KMS-11 (cell line): Measurements from ENCODE around the gene KIF26A.

Experiments
- H2AFZ ChIP-seq: fragments of 200-600 bp; sonication (generic); 2 replicates; pipeline ENCODE4 v1.6.1; 2016; ENCODE audit warnings: antibody characterized with exemption, mixed run types, low read depth
- H3K27ac ChIP-seq: fragments of 200-600 bp; sonication (generic); 2 replicates; pipeline ENCODE4 v1.6.1; 2016; ENCODE audit warnings: mild to moderate bottlenecking, mixed run types
- H3K27me3 ChIP-seq: fragments of 200-600 bp; sonication (generic); 2 replicates; pipeline ENCODE4 v1.6.1; 2017; ENCODE audit warnings: mild to moderate bottlenecking, low read depth, mixed run types, moderate library complexity; ENCODE audit not compliant: insufficient read depth
- H3K36me3 ChIP-seq: fragments of 200-600 bp; sonication (generic); 2 replicates; pipeline ENCODE4 v1.6.1; 2017; ENCODE audit warnings: mild to moderate bottlenecking, mixed run types; ENCODE audit not compliant: insufficient read depth
- H3K4me1 ChIP-seq: fragments of 200-600 bp; sonication (generic); 2 replicates; pipeline ENCODE4 v1.6.1; 2016; ENCODE audit warnings: mild to moderate bottlenecking, low read depth, mixed run types; ENCODE audit not compliant: poor library complexity, severe bottlenecking
- H3K4me2 ChIP-seq: fragments of 200-600 bp; sonication (generic); 2 replicates; pipeline ENCODE4 v1.7.0; 2016; ENCODE audit warnings: mild to moderate bottlenecking, mixed run types
- H3K4me3 ChIP-seq: fragments of 200-600 bp; sonication (generic); IDR thresholded peaks from 2 replicates; pipeline ENCODE4 v1.6.1; 2017; ENCODE audit warnings: low read depth, low read length, mixed read lengths; ENCODE audit not compliant: insufficient read depth
- H3K79me2 ChIP-seq: fragments of 200-600 bp; sonication (generic); 2 replicates; pipeline ENCODE4 v1.6.1; 2016; ENCODE audit warnings: low read depth, mixed run types; ENCODE audit not compliant: insufficient read depth
- H3K9ac ChIP-seq: fragments of 200-600 bp; sonication (generic); 2 replicates; pipeline ENCODE4 v1.6.1; 2016; ENCODE audit warnings: mild to moderate bottlenecking, mixed run types
- H4K20me1 ChIP-seq: fragments of 200-600 bp; sonication (generic); 2 replicates; pipeline ENCODE4 v1.6.1; 2016; ENCODE audit warnings: mild to moderate bottlenecking, mixed run types; ENCODE audit not compliant: insufficient read depth
- TF ChIP-seq, protein P1 (sequence below): fragments of 200-600 bp; sonication (generic); conservative IDR thresholded peaks from 2 replicates; pipeline ENCODE4 v1.6.1; 2017; ENCODE audit warnings: low read depth, mild to moderate bottlenecking, antibody characterized with exemption, low read length, moderate library complexity, mixed read lengths

The KIF26A gene

GRCh38 chr14:104176611-104177010, 38.2 kb downstream of the KIF26A start:
- H3K27me3 ChIP-seq = peaks cover 6% of the 10 kb centered on the region; the same call in 1 of the 2 replicates
- H3K4me3 ChIP-seq = no peak overlapping the region
- TF ChIP-seq, protein P1, sequence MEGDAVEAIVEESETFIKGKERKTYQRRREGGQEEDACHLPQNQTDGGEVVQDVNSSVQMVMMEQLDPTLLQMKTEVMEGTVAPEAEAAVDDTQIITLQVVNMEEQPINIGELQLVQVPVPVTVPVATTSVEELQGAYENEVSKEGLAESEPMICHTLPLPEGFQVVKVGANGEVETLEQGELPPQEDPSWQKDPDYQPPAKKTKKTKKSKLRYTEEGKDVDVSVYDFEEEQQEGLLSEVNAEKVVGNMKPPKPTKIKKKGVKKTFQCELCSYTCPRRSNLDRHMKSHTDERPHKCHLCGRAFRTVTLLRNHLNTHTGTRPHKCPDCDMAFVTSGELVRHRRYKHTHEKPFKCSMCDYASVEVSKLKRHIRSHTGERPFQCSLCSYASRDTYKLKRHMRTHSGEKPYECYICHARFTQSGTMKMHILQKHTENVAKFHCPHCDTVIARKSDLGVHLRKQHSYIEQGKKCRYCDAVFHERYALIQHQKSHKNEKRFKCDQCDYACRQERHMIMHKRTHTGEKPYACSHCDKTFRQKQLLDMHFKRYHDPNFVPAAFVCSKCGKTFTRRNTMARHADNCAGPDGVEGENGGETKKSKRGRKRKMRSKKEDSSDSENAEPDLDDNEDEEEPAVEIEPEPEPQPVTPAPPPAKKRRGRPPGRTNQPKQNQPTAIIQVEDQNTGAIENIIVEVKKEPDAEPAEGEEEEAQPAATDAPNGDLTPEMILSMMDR = no peak
- H2AFZ ChIP-seq = no peak overlapping the region
- no peaks in the 10 kb centered on the region for H4K20me1 ChIP-seq
- no peaks in the 10 kb centered on the region for H3K79me2 ChIP-seq
- no peaks in the 10 kb centered on the region for H3K36me3 ChIP-seq
- H3K4me2 ChIP-seq = no peak overlapping the region
- no peak overlapping the region for H3K9ac ChIP-seq
- H3K4me1 ChIP-seq = no peaks in the 10 kb centered on the region
- H3K27ac ChIP-seq = no peak overlapping the region

- H3K27ac ChIP-seq = no peak overlapping the region
- H3K27me3 ChIP-seq = peaks cover 8% of the 10 kb centered on the region; the same call in 1 of the 2 replicates
- H3K79me2 ChIP-seq = no peaks in the 10 kb centered on the region
- no peaks in the 10 kb centered on the region for H3K36me3 ChIP-seq
- H3K4me2 ChIP-seq = no peak overlapping the region
- TF ChIP-seq, protein P1 = no peak
- no peaks in the 10 kb centered on the region for H3K4me1 ChIP-seq
- no peak overlapping the region for H2AFZ ChIP-seq
- H3K9ac ChIP-seq = no peak overlapping the region
- H4K20me1 ChIP-seq = no peaks in the 10 kb centered on the region
- no peak overlapping the region for H3K4me3 ChIP-seq
Observed at GRCh38 chr14:104177411-104177810, 39.0 kb downstream of the KIF26A start.

- Histone ChIP-seq H4K20me1 (no peaks in the 10 kb centered on the region), H3K79me2 (no peaks in the 10 kb centered on the region), H2AFZ (no peak overlapping the region), H3K4me1 (no peaks in the 10 kb centered on the region), H3K4me2 (no peak overlapping the region), H3K9ac (no peak overlapping the region), H3K4me3 (no peak overlapping the region), H3K27me3 (peaks cover 8% of the 10 kb centered on the region; the same call in 1 of the 2 replicates), H3K27ac (no peak overlapping the region), H3K36me3 (no peaks in the 10 kb centered on the region)
- TF ChIP-seq, protein P1 = no peak
Observed at GRCh38 chr14:104178279-104178678, 39.9 kb downstream of the KIF26A start.

DNA sequence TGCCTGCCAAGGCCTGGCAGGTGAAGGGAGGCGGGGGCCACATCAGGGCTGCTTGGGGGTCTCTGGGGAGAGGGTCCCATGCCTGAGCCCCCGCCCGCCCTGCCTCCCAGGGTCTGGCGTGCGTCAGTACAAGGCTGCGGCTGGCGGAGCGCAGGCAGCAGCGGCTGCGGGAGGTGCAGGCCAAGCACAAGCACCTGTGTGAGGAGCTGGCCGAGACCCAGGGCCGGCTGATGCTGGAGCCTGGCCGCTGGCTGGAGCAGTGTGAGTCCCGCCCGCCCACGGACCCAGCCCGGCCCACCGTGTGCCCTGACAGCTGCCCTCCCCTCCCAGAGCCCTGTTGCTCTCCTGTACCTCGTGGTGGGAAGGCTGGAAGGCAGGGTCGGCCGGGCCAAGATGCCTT, 40.7 kb downstream of the KIF26A start:
- Histone ChIP-seq H3K27me3 (peaks cover 8% of the 10 kb centered on the region; the same call in 1 of the 2 replicates), H2AFZ (no peak overlapping the region), H3K27ac (no peak overlapping the region), H3K4me3 (no peak overlapping the region), H3K79me2 (no peaks in the 10 kb centered on the region), H3K36me3 (no peaks in the 10 kb centered on the region), H4K20me1 (no peaks in the 10 kb centered on the region), H3K4me2 (no peak overlapping the region), H3K9ac (no peak overlapping the region), H3K4me1 (no peaks in the 10 kb centered on the region)
- TF ChIP-seq, protein P1 = no peak
